Choroid plexus epithelial cell (primary cell): ENCODE measurements around the gene TTLL13.

Experiments used
- DNase-seq: peaks from one replicate; pipeline ENCODE4 v3.0.0-alpha.2; 2010; ENCODE audit warnings: low read depth
- H3K4me3 ChIP-seq: 2 replicates; pipeline ENCODE4 v1.5.1; 2011; ENCODE audit warnings: low read depth, mild to moderate bottlenecking, control low read depth, low read length, moderate library complexity
- CTCF ChIP-seq: conservative IDR thresholded peaks from 2 replicates; pipeline ENCODE4 v1.5.1; 2011; ENCODE audit warnings: low read depth, mild to moderate bottlenecking, control low read depth, inconsistent platforms, low read length, moderate library complexity

TTLL13 gene

GRCh38 chr15:90225047-90225446 lies 24.3 kb upstream of the TTLL13 start:
- TF ChIP-seq CTCF = no peak
- no peak for DNase-seq
- no peak overlapping the region for H3K4me3 ChIP-seq

- no peak overlapping the region for H3K4me3 ChIP-seq
- DNase-seq = no peak
Measured at GRCh38 chr15:90225504-90226234, 23.7 kb upstream of the TTLL13 start.

GRCh38 chr15:90227336-90227735 lies 22.0 kb upstream of the TTLL13 start:
- DNase-seq = no peak
- TF ChIP-seq CTCF = no peak
- no peak overlapping the region for H3K4me3 ChIP-seq

More at GRCh38 chr15:90225504-90226234, 23.7 kb upstream of the TTLL13 start:
- no peak for TF ChIP-seq CTCF

GRCh38 chr15:90227816-90228772 lies 21.3 kb upstream of the TTLL13 start:
- TF ChIP-seq CTCF = no peak
- no peak for DNase-seq
- H3K4me3 ChIP-seq = no peak overlapping the region

GRCh38 chr15:90228960-90229359 lies 20.4 kb upstream of the TTLL13 start:
- no peak overlapping the region for H3K4me3 ChIP-seq
- no peak for TF ChIP-seq CTCF
- DNase-seq = no peak

GRCh38 chr15:90230071-90230494 lies 19.3 kb upstream of the TTLL13 start:
- H3K4me3 ChIP-seq = no peak overlapping the region
- no peak for TF ChIP-seq CTCF

GRCh38 chr15:90230610-90231009 lies 18.7 kb upstream of the TTLL13 start:
- no peak for DNase-seq

More at GRCh38 chr15:90230071-90230494, 19.3 kb upstream of the TTLL13 start:
- DNase-seq = no peak

More at GRCh38 chr15:90230610-90231009, 18.7 kb upstream of the TTLL13 start:
- no peak for TF ChIP-seq CTCF
- H3K4me3 ChIP-seq = no peak overlapping the region
